H1 (cell line): Measurements from ENCODE around the gene ASPDH. TPM values are rescaled to one million over a fixed set of nuclear protein-coding genes. Genes with fewer than 3 reads are reported as not detected.

ENCODE experiments used
- CTCF ChIA-PET: fragments of 300-600 bp; sonication (Branson Sonifier 250); formaldehyde crosslinking; loops from one replicate; lab custom pipeline; 2021; ENCODE audit not compliant: partially characterized antibody; lab: Charles Lee
- POLR2A ChIA-PET: fragments of 300-600 bp; sonication (Branson Sonifier 250); formaldehyde crosslinking; loops from one replicate; lab custom pipeline; 2021; ENCODE audit warnings: inconsistent platforms; ENCODE audit not compliant: partially characterized antibody; lab: Charles Lee
- DNase-seq, 2 experiments: peaks; one replicate each; pipeline versions ENCODE4 v3.0.0 to v3.0.0-alpha.2; 2010 to 2022; ENCODE audit warnings: low spot score in 2 of 2, low read depth in 1 of 2, mixed read lengths in 1 of 2
- FAIRE-seq: peaks from 2 replicates; lab custom pipeline; 2011; peaks lifted over from hg19 to GRCh38; lab: Jason Lieb, UNC
- H2AFZ ChIP-seq: 2 replicates; pipeline ENCODE4 v1.8.1; 2012; ENCODE audit warnings: low read length, inconsistent platforms
- H2AK5ac ChIP-seq: 2 replicates; pipeline ENCODE4 v1.6.1; 2013; ENCODE audit warnings: low read depth, low read length
- H2BK120ac ChIP-seq: replicated peaks from 2 replicates; pipeline ENCODE3; 2013; ENCODE audit warnings: low read depth, low read length, inconsistent platforms
- H2BK12ac ChIP-seq: 2 replicates; pipeline ENCODE4 v1.6.1; 2013; ENCODE audit warnings: low read depth, low read length
- H2BK15ac ChIP-seq: 2 replicates; pipeline ENCODE4 v1.6.1; 2013; ENCODE audit warnings: low read length
- H2BK20ac ChIP-seq: 2 replicates; pipeline ENCODE4 v1.6.1; 2013; ENCODE audit warnings: low read length
- H2BK5ac ChIP-seq: 2 replicates; pipeline ENCODE4 v1.6.1; 2013; ENCODE audit warnings: low read depth, low read length
- H3K14ac ChIP-seq: 2 replicates; pipeline ENCODE4 v1.6.1; 2013; ENCODE audit warnings: inconsistent platforms; ENCODE audit not compliant: insufficient read length
- H3K18ac ChIP-seq: 2 replicates; pipeline ENCODE4 v1.6.1; 2013; ENCODE audit warnings: low read length; ENCODE audit errors: extremely low read depth
- H3K23ac ChIP-seq: 2 replicates; pipeline ENCODE4 v1.6.1; 2013; ENCODE audit warnings: inconsistent platforms; ENCODE audit not compliant: insufficient read length
- H3K23me2 ChIP-seq: 2 replicates; pipeline ENCODE4 v1.6.1; 2013; ENCODE audit warnings: low read depth, low read length
- H3K27ac ChIP-seq: 2 replicates; pipeline ENCODE4 v1.6.1; 2011; ENCODE audit warnings: low read depth, low read length, inconsistent platforms
- H3K27me3 ChIP-seq, 4 experiments: replicated peaks in 1 of 4; 1 replicate in 1 of 4; 2 replicates in 3 of 4; pipeline versions ENCODE4 v1.6.1 to v1.8.1; 2011 to 2013; ENCODE audit warnings: low read length in 3 of 4, mild to moderate bottlenecking in 3 of 4, inconsistent platforms in 2 of 4, mixed read lengths in 2 of 4, moderate library complexity in 1 of 4; ENCODE audit not compliant: control insufficient read depth in 3 of 4, insufficient read depth in 3 of 4; ENCODE audit errors: extremely low read depth in 1 of 4
- H3K36me3 ChIP-seq, 4 experiments: 2 replicates each; pipeline versions ENCODE4 v1.6.1 to v1.8.1; 2011 to 2013; ENCODE audit warnings: mild to moderate bottlenecking in 4 of 4, low read length in 3 of 4, moderate library complexity in 2 of 4, control low read depth in 1 of 4, inconsistent platforms in 1 of 4; ENCODE audit not compliant: insufficient read depth in 4 of 4, control insufficient read depth in 2 of 4
- H3K4ac ChIP-seq: replicated peaks from 2 replicates; pipeline ENCODE3; 2013; ENCODE audit warnings: low read length, low read depth, mixed read lengths, inconsistent platforms; ENCODE audit not compliant: insufficient read length
- H3K4me1 ChIP-seq, 4 experiments: replicated peaks in 1 of 4; 1 replicate in 1 of 4; 2 replicates in 3 of 4; pipeline versions ENCODE4 v1.6.1 to v1.8.1; 2011 to 2013; ENCODE audit warnings: low read length in 3 of 4, inconsistent platforms in 2 of 4, mixed read lengths in 1 of 4; ENCODE audit not compliant: insufficient read depth in 4 of 4, control insufficient read depth in 3 of 4
- H3K4me2 ChIP-seq, 2 experiments: 2 replicates each; pipeline versions ENCODE4 v1.6.1 to v1.8.1; 2011 to 2013; ENCODE audit warnings: low read depth in 2 of 2, low read length in 2 of 2, control low read depth in 1 of 2, inconsistent platforms in 1 of 2, mild to moderate bottlenecking in 1 of 2; ENCODE audit not compliant: insufficient read depth in 1 of 2
- H3K4me3 ChIP-seq, 4 experiments: fragments of 200-600, 300-600 bp in 1 of 4; sonication (generic), shearing (Covaris generic), sonication (Bioruptor Twin) in 1 of 4; 2 replicates each; pipeline versions ENCODE4 v1.5.1 to v1.8.1; 2011 to 2016; ENCODE audit warnings: low read length in 4 of 4, low read depth in 3 of 4, control low read depth in 2 of 4, inconsistent platforms in 2 of 4, mild to moderate bottlenecking in 2 of 4, mixed read lengths in 1 of 4, moderate library complexity in 1 of 4; ENCODE audit not compliant: insufficient read depth in 2 of 4; ENCODE audit errors: extremely low read depth in 1 of 4
- H3K56ac ChIP-seq: replicated peaks from 2 replicates; pipeline ENCODE3; 2013; ENCODE audit warnings: low read depth, mild to moderate bottlenecking, mixed read lengths, low read length, inconsistent platforms; ENCODE audit not compliant: insufficient read length
- H3K79me1 ChIP-seq: 2 replicates; pipeline ENCODE4 v1.6.1; 2013; ENCODE audit warnings: low read depth, low read length, control low read depth
- H3K79me2 ChIP-seq, 2 experiments: 2 replicates each; pipeline versions ENCODE4 v1.6.1 to v1.8.1; 2012 to 2013; ENCODE audit warnings: low read length in 2 of 2, mild to moderate bottlenecking in 2 of 2, inconsistent platforms in 1 of 2; ENCODE audit not compliant: insufficient read depth in 2 of 2, control insufficient read depth in 1 of 2
- H3K9ac ChIP-seq, 4 experiments: replicated peaks in 1 of 4; 1 replicate in 1 of 4; 2 replicates in 3 of 4; pipeline versions ENCODE4 v1.6.1 to v1.8.1; 2011 to 2013; ENCODE audit warnings: low read depth in 3 of 4, low read length in 3 of 4, control low read depth in 2 of 4, mild to moderate bottlenecking in 2 of 4, moderate library complexity in 2 of 4, inconsistent platforms in 1 of 4; ENCODE audit errors: extremely low read depth in 1 of 4
- H3K9me3 ChIP-seq, 2 experiments: 2 replicates each; pipeline versions ENCODE4 v1.6.1 to v1.8.1; 2012 to 2013; ENCODE audit warnings: mild to moderate bottlenecking in 2 of 2, moderate library complexity in 2 of 2, control low read depth in 1 of 2, inconsistent platforms in 1 of 2, low read depth in 1 of 2, low read length in 1 of 2, mixed read lengths in 1 of 2; ENCODE audit not compliant: insufficient read depth in 2 of 2
- H4K20me1 ChIP-seq, 2 experiments: replicated peaks in 1 of 2; 2 replicates each; pipeline versions ENCODE3 to v1.8.1; 2011 to 2013; ENCODE audit warnings: inconsistent platforms in 2 of 2, low read length in 2 of 2, mild to moderate bottlenecking in 1 of 2; ENCODE audit not compliant: insufficient read depth in 2 of 2, control insufficient read depth in 1 of 2
- H4K5ac ChIP-seq: 2 replicates; pipeline ENCODE4 v1.6.1; 2013; ENCODE audit warnings: low read length, low read depth, mixed read lengths, inconsistent platforms; ENCODE audit not compliant: insufficient read length
- H4K8ac ChIP-seq: 2 replicates; pipeline ENCODE4 v1.8.0; 2013; ENCODE audit warnings: mild to moderate bottlenecking, moderate library complexity, low read length, inconsistent platforms; ENCODE audit not compliant: insufficient read depth; ENCODE audit errors: extremely low read depth
- H4K91ac ChIP-seq: replicated peaks from 2 replicates; pipeline ENCODE3; 2013; ENCODE audit warnings: low read length, mixed read lengths, inconsistent platforms; ENCODE audit not compliant: insufficient read length
- PHF8 ChIP-seq: fragments of 200-600 bp; sonication (generic); conservative IDR thresholded peaks from 2 replicates; pipeline ENCODE4 v1.7.1; 2012; ENCODE audit warnings: low read depth, mild to moderate bottlenecking, inconsistent platforms, low read length, moderate library complexity
- POLR2A ChIP-seq, 2 experiments: IDR thresholded peaks; 1 replicate in 1 of 2; 2 replicates in 1 of 2; pipeline ENCODE4 v1.6.1; 2011; ENCODE audit warnings: low read depth in 2 of 2, low read length in 2 of 2, mild to moderate bottlenecking in 2 of 2; ENCODE audit errors: control extremely low read depth in 1 of 2
- WGBS, 2 experiments: shearing (Covaris generic) in 1 of 2; methylation state at CpG; one replicate each; pipeline versions ENCODE4 v1.1.6 to v1.1.7; 2013 to 2015; ENCODE audit warnings: low lambda C conversion rate in 2 of 2, mixed read lengths in 2 of 2, inconsistent platforms in 1 of 2, low coverage in 1 of 2, missing lambda C conversion rate in 1 of 2; ENCODE audit not compliant: insufficient replicate concordance in 2 of 2, insufficient coverage in 1 of 2, insufficient read length in 1 of 2; ENCODE audit errors: extremely low coverage in 1 of 2, missing lambda C conversion rate in 1 of 2; 5-methylcytosine and 5-hydroxymethylcytosine counted together
- polyA plus RNA-seq, 7 experiments: library from polyadenylated mRNA; depleted of rRNA in 3 of 7; stranded (reverse) in 5 of 7; unstranded in 2 of 7; fragments of >200 nt in 5 of 7; fragments of 200-250 nt in 2 of 7; gene quantifications; 1 replicate in 5 of 7; 2 replicates in 1 of 7; 4 replicates in 1 of 7; pipeline versions ENCODE4 v1.2.1 to v1.2.3, GENCODE V29; 2011 to 2013; ENCODE audit warnings: missing spikeins in 2 of 7, mixed read lengths in 2 of 7
- total RNA-seq: library from RNA; stranded (reverse); fragmentation: NEBNext Ultra II Directional; extraction: Animal tissue kit (Norgen Biotek cat#: 25700); gene quantifications from 2 replicates; pipeline ENCODE4 v1.2.1, GENCODE V29; 2021

The ASPDH gene
- total and polyA plus RNA-seq, 2 of the 8 experiments (the other 6 are each of a cell fraction or from before 2014, with no cell fraction given), result not detected

GRCh38 chr19:50555033-50555432, 41.3 kb upstream of the ASPDH start:
- H3K18ac ChIP-seq, result no peak overlapping the region
- no peak overlapping the region for H2BK15ac ChIP-seq
- CTCF ChIA-PET, result interaction anchor here (0.8 to 10.6 kb wide), 14 partner anchors 11 to 356 kb away, joined by 3 to 269 read pairs (median 10); partner anchors contain the start of genes JOSD2 and KLK4
- POLR2A ChIA-PET, result interaction anchor here (0.5 to 4.1 kb wide), 5 partner anchors 12 to 205 kb away, joined by 3 to 15 read pairs (median 4); partner anchors contain the start of gene JOSD2
- no peak for FAIRE-seq
- H3K4me1 ChIP-seq, result peaks cover 0 to 26% (median 8%) of the 10 kb centered on the region in 4 experiments; a peak in 6 of 7 replicates
- H3K27me3 ChIP-seq, result peaks cover 0 to 33% (median 23%) of the 10 kb centered on the region in 4 experiments; a peak in 6 of 7 replicates
- no peaks in the 10 kb centered on the region for H3K9me3 ChIP-seq
- WGBS, 2 experiments, result 86% methylated on average over 12 of the region's 12 CpGs; no CpG with 5 or more reads in 1 of the 2 experiments
- H3K23me2 ChIP-seq, result peaks cover 20% of the 10 kb centered on the region
- H2BK20ac ChIP-seq, result no peak overlapping the region
- H4K91ac ChIP-seq, result no peak overlapping the region
- no peak overlapping the region for H3K27ac ChIP-seq
- peak overlapping the region; percentile 75; the same call in 1 of the 2 replicates for H2BK12ac ChIP-seq
- H3K4ac ChIP-seq, result no peak overlapping the region
- H3K36me3 ChIP-seq, result no peaks in the 10 kb centered on the region
- H3K56ac ChIP-seq, result no peak overlapping the region
- H3K4me3 ChIP-seq, result no peak overlapping the region
- no peak overlapping the region; the same call in 1 of the 2 replicates for H4K8ac ChIP-seq
- no peak for DNase-seq
- no peaks in the 10 kb centered on the region; a peak in 1 of 4 replicates for H3K79me2 ChIP-seq
- no peak overlapping the region for H3K23ac ChIP-seq
- H3K9ac ChIP-seq, result no peak overlapping the region
- no peak for TF ChIP-seq POLR2A (IDR thresholded peaks at IDR 0.05; ENCODE audit: control extremely low read depth in 1 of 2, low read depth in 2 of 2, low read length in 2 of 2)
- TF ChIP-seq PHF8, result no peak
- peaks cover 3 to 19% of the 10 kb centered on the region in 2 experiments for H4K20me1 ChIP-seq
- H2AK5ac ChIP-seq, result no peak overlapping the region
- no peak overlapping the region for H3K14ac ChIP-seq
- H2BK5ac ChIP-seq, result no peak overlapping the region
- no peak overlapping the region for H2BK120ac ChIP-seq
- H3K4me2 ChIP-seq, result peak overlapping the region in 1 of 2 experiments; percentile 42; a peak in 1 of 4 replicates
- no peaks in the 10 kb centered on the region for H3K79me1 ChIP-seq
- no peak overlapping the region for H2AFZ ChIP-seq
- H4K5ac ChIP-seq, result no peak overlapping the region
